MV-4-11 (cell line): Measurements from ENCODE around the gene MCF2L.
"Not testable (repeated sequence)": the region's sequence is repeated elsewhere in the genome, so short reads cannot be mapped to it uniquely, and the experiment has no call there.

Experiments
- DNase-seq: peaks from one replicate; lab custom pipeline; 2025; lab: John Stamatoyannopoulos, UW

MCF2L gene

GRCh38 chr13:112968910-112969691 lies at the start of gene MCF2L:
Gene MCF2L, plus strand, starts transcription at chr13:112969214. Its CDS starts 166 bp downstream, at chr13:112969380.
- DNase-seq: peak; percentile 37

GRCh38 chr13:112923962-112924361 lies 45.1 kb upstream of the MCF2L start:
- DNase-seq: no peak

GRCh38 chr13:112924365-112924764 lies 44.6 kb upstream of the MCF2L start:
- no peak for DNase-seq

GRCh38 chr13:112926003-112926402 lies 43.0 kb upstream of the MCF2L start:
- no peak for DNase-seq

- DNase-seq: no peak
Observed at GRCh38 chr13:112926993-112927392, 42.0 kb upstream of the MCF2L start.

- DNase-seq: no peak
Observed at GRCh38 chr13:112928020-112928971, 40.7 kb upstream of the MCF2L start.

- peak; percentile 59 for DNase-seq
Observed at GRCh38 chr13:112928972-112929782, 39.8 kb upstream of the MCF2L start.

- DNase-seq: no peak
Observed at GRCh38 chr13:112929783-112930055, 39.3 kb upstream of the MCF2L start.

GRCh38 chr13:112930192-112930591 lies 38.8 kb upstream of the MCF2L start:
- no peak for DNase-seq

GRCh38 chr13:112931028-112931934 lies 37.7 kb upstream of the MCF2L start:
- DNase-seq: no peak

- DNase-seq: no peak
Observed at GRCh38 chr13:112932971-112933370, 36.0 kb upstream of the MCF2L start.

GRCh38 chr13:112933649-112934048 lies 35.4 kb upstream of the MCF2L start:
- DNase-seq: no peak

GRCh38 chr13:112934078-112934477 lies 34.9 kb upstream of the MCF2L start:
- no peak for DNase-seq

- no peak for DNase-seq
Observed at GRCh38 chr13:112938680-112939079, 30.3 kb upstream of the MCF2L start.

GRCh38 chr13:112940236-112940635 lies 28.8 kb upstream of the MCF2L start:
- DNase-seq: no peak

- DNase-seq: no peak
Observed at GRCh38 chr13:112941349-112941748, 27.7 kb upstream of the MCF2L start.

GRCh38 chr13:112941765-112942164 lies 27.2 kb upstream of the MCF2L start:
- DNase-seq: not testable (repeated sequence)

GRCh38 chr13:112942689-112943308 lies 26.2 kb upstream of the MCF2L start:
- peak; percentile 90 for DNase-seq

GRCh38 chr13:112943309-112944125 lies 25.5 kb upstream of the MCF2L start:
- DNase-seq: no peak

- DNase-seq: no peak
Observed at GRCh38 chr13:112947796-112948195, 21.2 kb upstream of the MCF2L start.
